Stomach (tissue), 4 donors: Measurements from ENCODE around the gene NCDN.

Experiments
- CTCF ChIP-seq, 7 experiments: fragments of 450-650 bp in 4 of 7; fragments of 200-600 bp in 3 of 7; sonication (generic) in 3 of 7; IDR thresholded peaks; one replicate each; pipeline ENCODE4 v1.5.1; 2016 to 2019; ENCODE audit warnings: antibody characterized with exemption in 7 of 7, control low read depth in 2 of 7, mild to moderate bottlenecking in 1 of 7
- EP300 ChIP-seq: sonication (generic); formaldehyde crosslinking; IDR thresholded peaks from one replicate; pipeline ENCODE4 v1.6.1; 2017; ENCODE audit warnings: antibody characterized with exemption
- POLR2A ChIP-seq, 4 donors: fragments of 450-650 bp; IDR thresholded peaks; one replicate each; pipeline ENCODE4 v1.6.1; 2016; ENCODE audit warnings: antibody characterized with exemption in 4 of 4, control low read depth in 2 of 4, mild to moderate bottlenecking in 1 of 4, moderate library complexity in 1 of 4

- TF ChIP-seq EP300 (no peak), CTCF (IDR thresholded peaks at IDR 0.05) (no peak), POLR2A (IDR thresholded peaks at IDR 0.05) (no peak)
Observed at GRCh38 chr1:35511305-35511704, 46.3 kb upstream of the NCDN start.
